Measurements from ENCODE around the gene RBM38. TPM values are rescaled to one million over a fixed set of nuclear protein-coding genes. Genes with fewer than 3 reads are reported as not detected.
"Not testable (repeated sequence)": the region's sequence is repeated elsewhere in the genome, so short reads cannot be mapped to it uniquely, and the experiment has no call there.

The RBM38 gene
- total RNA-seq, 1 donor from 2014 or later: 33.4 TPM

DNA sequence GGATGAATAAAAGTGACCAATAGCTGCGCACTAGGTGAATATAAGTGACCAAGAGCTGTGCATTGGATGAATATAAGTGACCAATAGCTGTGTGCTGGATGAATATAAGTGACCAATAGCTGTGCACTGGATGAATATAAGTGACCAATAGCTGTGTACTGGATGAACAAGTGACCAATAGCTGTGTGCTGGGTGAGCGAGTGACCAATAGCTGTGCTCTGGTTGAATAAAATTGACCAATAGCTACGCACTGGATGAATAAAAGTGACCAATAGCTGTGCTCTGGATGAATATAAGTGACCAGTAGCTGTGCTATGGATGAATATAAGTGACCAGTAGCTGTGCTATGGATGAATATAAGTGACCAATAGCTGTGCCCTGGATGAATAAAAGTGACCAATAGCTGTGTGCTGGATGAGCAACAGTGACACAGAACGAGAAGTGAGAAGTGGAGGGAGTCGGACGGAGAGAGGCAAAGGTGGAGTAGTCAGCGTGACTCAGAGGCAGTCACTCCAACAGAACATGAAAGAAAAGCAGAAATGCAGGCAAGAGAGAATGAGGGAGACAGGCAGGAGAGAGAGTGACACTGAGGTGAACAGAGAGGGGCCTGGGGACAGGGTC is 38.5 kb downstream of the RBM38 start:
- TF ChIP-seq, protein P1, sequence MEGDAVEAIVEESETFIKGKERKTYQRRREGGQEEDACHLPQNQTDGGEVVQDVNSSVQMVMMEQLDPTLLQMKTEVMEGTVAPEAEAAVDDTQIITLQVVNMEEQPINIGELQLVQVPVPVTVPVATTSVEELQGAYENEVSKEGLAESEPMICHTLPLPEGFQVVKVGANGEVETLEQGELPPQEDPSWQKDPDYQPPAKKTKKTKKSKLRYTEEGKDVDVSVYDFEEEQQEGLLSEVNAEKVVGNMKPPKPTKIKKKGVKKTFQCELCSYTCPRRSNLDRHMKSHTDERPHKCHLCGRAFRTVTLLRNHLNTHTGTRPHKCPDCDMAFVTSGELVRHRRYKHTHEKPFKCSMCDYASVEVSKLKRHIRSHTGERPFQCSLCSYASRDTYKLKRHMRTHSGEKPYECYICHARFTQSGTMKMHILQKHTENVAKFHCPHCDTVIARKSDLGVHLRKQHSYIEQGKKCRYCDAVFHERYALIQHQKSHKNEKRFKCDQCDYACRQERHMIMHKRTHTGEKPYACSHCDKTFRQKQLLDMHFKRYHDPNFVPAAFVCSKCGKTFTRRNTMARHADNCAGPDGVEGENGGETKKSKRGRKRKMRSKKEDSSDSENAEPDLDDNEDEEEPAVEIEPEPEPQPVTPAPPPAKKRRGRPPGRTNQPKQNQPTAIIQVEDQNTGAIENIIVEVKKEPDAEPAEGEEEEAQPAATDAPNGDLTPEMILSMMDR (conservative IDR thresholded peaks at IDR 0.05): no peak
- no peak for DNase-seq (ENCODE audit: low read depth, low spot score)
- H3K4me3 Mint-ChIP-seq: no peak overlapping the region

DNA sequence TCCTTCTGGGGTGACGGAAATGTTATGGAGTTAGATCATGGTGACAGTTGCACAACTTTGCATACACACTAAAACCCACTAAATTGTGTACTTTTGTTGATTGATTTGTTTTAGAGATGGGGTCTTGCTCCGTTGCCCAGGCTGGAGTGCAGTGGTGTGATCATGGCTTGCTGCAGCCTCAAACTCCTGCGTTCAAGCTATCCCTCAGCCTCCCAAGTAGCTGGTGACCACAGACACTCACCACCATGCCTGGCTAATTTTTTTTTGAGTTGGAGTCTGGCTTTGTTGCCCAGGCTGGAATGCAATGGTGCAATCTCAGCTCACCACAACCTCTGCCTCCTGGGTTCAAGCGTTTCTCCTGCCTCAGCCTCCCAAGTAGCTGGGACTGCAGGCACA is 39.0 kb downstream of the RBM38 start:
- peaks cover 15% of the 10 kb centered on the region for H3K4me1 Mint-ChIP-seq
- H3K27me3 Mint-ChIP-seq (ENCODE audit: low read depth); H3K27ac Mint-ChIP-seq (ENCODE audit: unreplicated experiment): not testable (repeated sequence)

More for the DNA sequence above, 38.5 kb downstream of the RBM38 start:
- no peaks in the 10 kb centered on the region for H3K9me3 Mint-ChIP-seq
- no peaks in the 10 kb centered on the region for H3K36me3 Mint-ChIP-seq (ENCODE audit: low read depth)
- H3K27me3 Mint-ChIP-seq (ENCODE audit: low read depth): no peaks in the 10 kb centered on the region
- H3K4me1 Mint-ChIP-seq: peaks cover 13% of the 10 kb centered on the region
- no peak overlapping the region for H3K27ac Mint-ChIP-seq (ENCODE audit: unreplicated experiment)

DNA sequence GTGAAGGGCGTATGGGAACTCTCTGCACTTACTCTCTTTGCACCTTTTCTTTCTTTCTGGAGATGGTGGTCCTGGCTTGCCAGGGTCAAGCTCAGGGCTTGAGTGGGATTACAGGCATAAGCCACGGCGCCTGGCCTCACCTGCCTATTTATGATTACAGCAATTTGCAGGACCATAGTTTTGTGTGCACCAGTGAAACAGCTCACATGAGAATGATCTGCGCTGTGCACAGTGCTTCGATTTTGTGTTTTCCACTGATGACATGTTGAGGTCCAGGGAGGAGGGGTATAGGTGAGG is 40.3 kb downstream of the RBM38 start:
- TF ChIP-seq, protein P1 (conservative IDR thresholded peaks at IDR 0.05): no peak
- Mint-ChIP-seq H3K27me3 (ENCODE audit: low read depth) (no peaks in the 10 kb centered on the region), H3K4me1 (peaks cover 13% of the 10 kb centered on the region), H3K27ac (ENCODE audit: unreplicated experiment) (no peak overlapping the region), H3K4me3 (no peak overlapping the region), H3K9me3 (no peaks in the 10 kb centered on the region), H3K36me3 (ENCODE audit: low read depth) (no peaks in the 10 kb centered on the region)
- no peak for DNase-seq (ENCODE audit: low read depth, low spot score)

More for the DNA sequence above, 39.0 kb downstream of the RBM38 start:
- not testable (repeated sequence) for DNase-seq (ENCODE audit: low read depth, low spot score); H3K36me3 Mint-ChIP-seq (ENCODE audit: low read depth); H3K4me3 Mint-ChIP-seq; H3K9me3 Mint-ChIP-seq

DNA sequence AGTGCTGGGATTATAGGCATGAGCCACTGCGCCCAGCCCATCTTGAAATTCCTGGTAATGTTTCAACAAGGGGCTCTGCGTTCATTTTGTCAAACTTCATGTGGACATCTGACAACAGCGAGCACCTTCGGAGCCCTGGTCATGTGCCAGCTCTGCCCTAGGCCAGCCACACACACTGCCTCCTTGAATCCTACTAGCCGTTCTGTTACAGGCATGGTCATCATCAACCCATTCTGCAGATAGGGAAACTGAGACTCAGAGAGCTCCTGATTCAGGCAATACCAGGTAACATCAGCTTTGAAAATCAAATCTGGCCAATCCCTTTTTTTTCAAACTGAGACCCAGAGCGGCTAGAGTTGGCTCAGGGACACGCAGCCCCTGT is 41.3 kb downstream of the RBM38 start:
- DNase-seq (ENCODE audit: low read depth, low spot score): no peak
- Mint-ChIP-seq H3K36me3 (ENCODE audit: low read depth) (no peaks in the 10 kb centered on the region), H3K4me3 (no peak overlapping the region), H3K4me1 (peaks cover 13% of the 10 kb centered on the region), H3K27me3 (ENCODE audit: low read depth) (no peaks in the 10 kb centered on the region), H3K9me3 (no peaks in the 10 kb centered on the region), H3K27ac (ENCODE audit: unreplicated experiment) (no peak overlapping the region)
- TF ChIP-seq, protein P1 (conservative IDR thresholded peaks at IDR 0.05): no peak

DNA sequence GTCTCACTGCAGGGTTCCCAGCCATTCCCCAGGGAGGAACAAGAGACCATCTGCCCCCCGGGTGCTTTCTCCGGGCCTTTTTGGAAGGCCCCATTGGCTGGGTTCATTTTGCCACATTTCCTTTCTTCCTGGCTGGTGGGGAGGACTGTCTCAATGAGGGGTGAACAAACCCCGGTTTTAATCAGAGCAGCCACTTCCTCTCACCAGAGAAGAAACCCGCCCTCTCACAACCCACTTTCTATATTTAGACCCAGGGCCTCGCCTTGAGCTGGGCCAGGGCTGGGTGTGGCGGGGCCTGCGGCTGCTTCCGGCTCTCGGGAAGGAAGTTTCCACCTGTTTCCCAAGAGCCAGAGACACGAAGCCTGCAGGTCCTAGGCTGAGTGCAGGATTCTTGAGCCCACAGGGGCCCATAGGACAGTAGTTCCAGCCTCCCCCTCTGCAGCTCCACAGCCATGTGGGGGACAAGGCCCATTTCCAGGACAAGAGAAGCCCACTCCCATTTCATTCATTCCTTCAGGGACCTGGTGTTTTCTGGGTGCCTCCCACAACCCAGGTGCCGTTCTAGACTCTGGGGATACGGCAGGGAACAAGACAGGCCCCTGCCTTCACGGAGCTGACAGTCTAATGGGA is 41.8 kb downstream of the RBM38 start:
- Mint-ChIP-seq H3K36me3 (ENCODE audit: low read depth) (no peaks in the 10 kb centered on the region), H3K9me3 (no peaks in the 10 kb centered on the region), H3K27ac (ENCODE audit: unreplicated experiment) (no peak overlapping the region), H3K4me1 (peaks cover 13% of the 10 kb centered on the region), H3K27me3 (ENCODE audit: low read depth) (no peaks in the 10 kb centered on the region), H3K4me3 (no peak overlapping the region)
- TF ChIP-seq, protein P1 (conservative IDR thresholded peaks at IDR 0.05): no peak
- no peak for DNase-seq (ENCODE audit: low read depth, low spot score)

DNA sequence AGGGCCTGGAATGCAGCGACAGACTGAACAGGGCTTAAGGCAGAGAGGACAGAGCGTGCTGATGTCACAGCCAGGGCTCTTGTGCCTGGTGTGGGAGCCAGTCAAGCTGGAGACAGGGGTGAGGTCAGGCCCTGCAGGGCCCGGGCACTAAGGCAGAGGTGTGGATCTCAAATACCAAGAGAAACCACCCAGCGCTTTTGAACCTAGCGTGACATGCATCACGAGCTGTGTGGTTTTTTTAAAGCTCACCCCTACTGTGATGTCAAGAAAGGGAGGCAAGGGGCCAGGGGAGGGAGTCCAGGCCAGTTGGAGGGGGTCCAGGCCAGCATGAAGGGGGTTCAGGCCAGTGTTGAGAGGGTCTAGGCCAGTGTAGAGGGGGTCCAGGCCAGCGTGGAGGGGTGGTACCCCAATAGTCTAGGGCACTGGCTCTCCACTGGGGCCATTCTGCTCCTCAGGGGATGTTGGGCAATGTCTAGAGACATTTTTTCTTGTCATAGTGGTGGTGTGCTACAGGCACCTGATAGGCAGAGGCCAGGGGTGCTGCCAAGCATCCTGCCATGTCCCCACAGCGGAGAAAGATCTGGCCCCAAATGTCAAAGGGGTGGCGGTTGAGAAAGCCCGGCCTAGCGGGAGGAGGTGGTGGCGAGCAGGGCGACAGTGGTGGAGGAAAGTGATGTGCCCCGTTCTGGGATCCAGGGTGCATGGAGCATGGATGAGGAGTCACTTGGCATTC is 42.6 kb downstream of the RBM38 start:
- Mint-ChIP-seq H3K4me1 (peaks cover 13% of the 10 kb centered on the region), H3K27me3 (ENCODE audit: low read depth) (no peaks in the 10 kb centered on the region), H3K27ac (ENCODE audit: unreplicated experiment) (peak overlapping the region; percentile 45), H3K9me3 (no peaks in the 10 kb centered on the region), H3K36me3 (ENCODE audit: low read depth) (no peaks in the 10 kb centered on the region), H3K4me3 (no peak overlapping the region)
- TF ChIP-seq, protein P1 (conservative IDR thresholded peaks at IDR 0.05): no peak
- DNase-seq (ENCODE audit: low read depth, low spot score): no peak
